ENCODE results near the gene PWP2. TPM values are rescaled to one million over a fixed set of nuclear protein-coding genes. Genes with fewer than 3 reads are reported as not detected.
A peak's percentile ranks its signal among the peaks of the same experiment; 100 is the strongest.
"Not testable (repeated sequence)": the region's sequence is repeated elsewhere in the genome, so short reads cannot be mapped to it uniquely, and the experiment has no call there.

PWP2 gene
- 26.0 TPM for total RNA-seq

DNA sequence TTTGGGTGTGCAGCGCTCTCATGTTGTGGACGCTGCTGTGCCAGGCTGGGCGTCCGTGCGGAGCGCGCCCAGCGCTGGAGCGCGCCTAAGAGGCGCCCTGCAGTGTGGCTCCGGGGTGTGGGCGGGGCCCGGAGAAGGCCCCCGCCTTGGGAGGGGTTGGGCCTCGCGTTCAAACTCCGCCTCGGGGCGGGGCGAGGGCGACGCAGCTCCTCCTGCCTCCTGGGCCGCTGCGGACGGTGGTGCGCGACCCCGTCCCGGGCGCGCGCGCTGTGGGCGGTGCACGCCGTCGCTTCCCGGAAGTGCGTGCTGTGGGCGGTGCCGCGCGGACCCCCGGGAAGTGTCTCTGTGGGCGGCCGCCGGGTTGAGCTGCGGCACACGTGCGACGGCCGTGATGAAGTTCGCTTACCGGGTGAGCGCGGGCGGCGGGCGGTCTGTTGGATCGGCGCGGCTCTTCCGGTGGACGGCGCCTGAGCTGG lies at the start of gene PWP2:
Gene PWP2 (plus strand): TSS at position 374 of the 476 bp plus-strand sequence. CDS start 18 bp downstream, at position 392.
- not testable (repeated sequence) for DNase-seq

DNA sequence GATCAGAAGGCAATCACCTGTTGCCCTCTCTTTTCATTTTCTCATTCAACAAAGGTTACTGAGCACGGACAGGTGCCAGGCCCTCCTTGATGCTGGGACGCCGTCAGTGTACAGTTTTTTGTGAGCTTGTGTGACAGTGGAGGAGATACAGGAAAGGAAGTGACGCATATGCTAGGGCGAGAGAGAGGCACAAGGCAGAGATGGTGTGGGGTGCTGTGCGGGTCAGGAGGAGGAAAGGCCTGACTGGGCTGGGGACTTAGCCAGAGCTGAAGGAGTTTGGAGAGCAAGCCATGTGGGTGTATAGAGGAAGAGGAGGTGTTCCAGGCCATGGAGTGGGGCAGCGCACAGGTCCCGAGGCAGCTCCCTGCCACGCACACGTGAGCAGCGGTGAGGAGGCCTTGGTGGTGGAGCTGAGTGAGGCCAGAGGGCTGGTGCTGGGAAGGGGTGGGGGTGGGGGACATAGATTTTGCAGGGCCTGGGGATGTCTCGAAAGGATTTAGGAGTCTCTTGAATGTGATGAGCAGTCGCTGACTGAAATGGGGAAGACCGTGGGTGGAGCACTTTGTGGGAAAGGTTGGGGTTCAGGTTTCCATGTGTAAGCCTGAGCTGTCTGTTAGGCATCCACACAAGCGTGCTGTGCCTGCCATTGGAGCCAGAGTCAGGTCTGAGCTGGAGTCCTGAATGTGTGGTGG lies 49.1 kb upstream of the PWP2 start:
- no peak for DNase-seq

DNA sequence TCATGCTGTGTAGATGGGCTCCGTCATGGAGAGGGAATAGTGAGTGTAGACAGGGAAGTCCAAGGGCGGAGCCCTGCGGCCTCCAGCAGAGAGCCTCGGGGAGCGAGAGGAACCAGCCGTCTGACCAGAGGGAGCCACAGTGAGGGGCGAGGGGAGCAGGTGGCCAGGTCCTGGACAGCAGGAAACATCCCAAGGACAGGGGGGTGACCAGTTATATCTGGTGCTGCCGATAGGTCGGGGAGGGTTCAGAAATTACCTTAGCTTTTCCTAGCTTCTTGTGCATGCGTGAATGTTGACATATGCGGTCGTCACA lies 48.6 kb upstream of the PWP2 start:
- DNase-seq = no peak

DNA sequence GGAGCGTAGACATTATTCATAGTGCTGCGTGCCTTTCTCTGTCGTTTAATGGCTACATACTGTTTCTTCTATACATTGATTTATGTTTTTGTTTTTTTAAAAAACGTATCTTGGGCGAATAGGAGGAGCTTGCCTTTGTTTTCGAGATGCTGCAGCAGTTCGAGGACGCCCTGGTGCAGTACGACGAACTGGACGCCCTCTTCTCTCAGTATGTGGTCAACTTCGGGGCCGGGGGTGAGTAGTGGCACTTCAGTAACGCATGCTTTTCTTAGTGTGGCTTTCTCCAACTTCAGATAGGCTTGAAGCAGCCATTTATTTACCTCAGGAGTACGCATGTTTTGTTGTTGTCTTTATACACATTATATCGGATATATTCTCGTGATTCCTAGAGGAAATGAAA lies 48.2 kb upstream of the PWP2 start:
- no peak for DNase-seq

DNA sequence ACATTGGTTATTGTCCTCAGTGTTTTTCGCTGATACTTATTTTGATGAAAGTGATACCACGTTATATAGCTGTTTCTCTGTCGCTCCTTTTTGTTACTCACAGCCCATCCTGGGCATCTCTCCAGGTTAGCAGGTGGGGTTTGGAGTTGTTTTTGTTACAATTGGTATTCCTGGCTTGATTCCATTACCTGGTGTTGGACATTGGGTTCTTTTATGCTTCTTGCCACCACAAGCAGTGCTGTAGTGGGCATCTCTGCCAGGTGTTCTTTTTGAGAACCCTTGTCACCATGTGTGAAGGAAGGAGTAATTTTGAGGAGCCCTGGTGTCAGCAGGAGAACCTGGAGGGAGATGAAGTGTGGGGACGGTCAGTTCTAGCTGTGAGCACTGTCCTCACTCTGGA lies 47.5 kb upstream of the PWP2 start:
- no peak for DNase-seq

DNA sequence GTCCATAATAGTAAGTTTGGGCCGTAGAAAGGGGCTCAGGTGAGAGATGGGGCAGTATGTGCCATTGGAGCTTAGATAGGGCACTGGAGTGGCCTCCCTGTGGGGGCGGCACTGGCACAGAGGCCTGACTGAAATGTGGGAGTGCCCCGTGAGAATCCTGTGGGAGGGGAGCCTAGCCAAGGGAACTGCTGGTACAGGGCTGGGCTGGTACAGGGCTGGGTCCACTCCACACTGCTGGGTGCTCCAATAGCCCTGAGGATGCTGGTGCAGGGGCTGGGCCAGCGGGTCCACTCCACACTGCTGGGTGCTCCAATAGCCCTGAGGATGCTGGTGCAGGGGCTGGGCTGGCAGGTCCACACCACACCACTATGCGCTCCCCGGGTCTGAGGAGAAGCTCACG lies 44.8 kb upstream of the PWP2 start:
- DNase-seq = no peak

DNA sequence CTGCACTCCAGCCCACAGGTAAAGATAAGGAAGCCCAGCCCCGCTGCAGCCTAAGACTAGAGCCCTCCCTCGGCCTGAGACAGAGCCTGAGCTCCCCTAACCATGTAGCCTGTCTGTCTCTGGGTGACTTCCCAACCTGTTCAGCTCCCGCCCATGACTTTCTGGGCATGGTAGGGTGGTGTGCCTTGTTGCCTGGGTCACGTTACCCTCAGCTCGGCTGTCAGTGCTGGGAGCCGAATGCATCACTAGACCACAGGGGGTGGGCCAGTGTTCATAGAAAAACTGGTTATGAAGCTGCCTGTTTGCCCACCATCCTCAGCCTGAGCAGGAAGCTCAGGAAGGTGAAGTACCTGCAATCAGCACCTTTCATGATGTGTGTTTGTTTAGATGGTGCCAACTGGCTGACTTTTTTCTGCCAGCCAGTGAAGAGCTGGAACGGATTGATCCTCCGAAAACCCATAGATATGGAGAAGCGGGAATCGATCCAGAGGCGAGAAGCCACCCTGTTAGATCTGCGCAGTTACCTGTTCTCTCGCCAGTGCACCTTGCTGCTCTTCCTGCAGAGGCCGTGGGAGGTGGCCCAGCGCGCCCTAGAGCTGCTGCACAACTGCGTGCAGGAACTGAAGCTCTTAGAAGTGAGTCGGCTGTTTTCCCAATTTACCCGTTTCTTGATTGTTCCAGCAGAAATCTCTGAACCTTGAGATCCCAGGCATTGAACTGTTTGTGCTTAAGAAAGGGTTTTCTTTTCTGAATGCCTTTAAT lies 43.9 kb upstream of the PWP2 start:
- DNase-seq = no peak

DNA sequence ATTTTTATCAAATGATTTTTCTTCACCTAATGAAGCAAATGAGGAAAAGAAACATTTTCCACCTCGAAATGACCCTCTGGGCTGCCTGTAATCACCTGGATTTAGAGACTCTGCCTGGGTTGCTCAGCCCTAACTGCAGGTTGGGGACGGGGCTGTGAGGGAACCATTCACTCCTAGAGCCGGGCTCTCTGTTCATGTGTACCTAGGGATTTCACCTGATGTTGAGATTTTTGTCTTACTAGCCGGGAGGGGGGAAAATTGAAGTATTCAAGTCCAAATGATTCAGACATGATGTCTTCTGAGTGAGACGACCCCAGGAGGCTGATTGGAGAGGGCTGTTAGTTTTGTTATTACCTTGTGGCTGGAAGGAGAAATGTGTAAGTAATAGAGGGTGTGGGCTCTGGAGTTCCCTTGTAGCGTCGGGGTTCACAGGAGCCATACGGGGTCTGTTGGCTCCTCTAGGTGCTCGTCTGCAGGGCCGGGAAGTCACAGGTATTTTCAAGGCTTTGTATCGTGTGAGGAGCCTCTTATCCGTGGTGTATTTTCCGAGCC lies 42.3 kb upstream of the PWP2 start:
- DNase-seq = no peak

DNA sequence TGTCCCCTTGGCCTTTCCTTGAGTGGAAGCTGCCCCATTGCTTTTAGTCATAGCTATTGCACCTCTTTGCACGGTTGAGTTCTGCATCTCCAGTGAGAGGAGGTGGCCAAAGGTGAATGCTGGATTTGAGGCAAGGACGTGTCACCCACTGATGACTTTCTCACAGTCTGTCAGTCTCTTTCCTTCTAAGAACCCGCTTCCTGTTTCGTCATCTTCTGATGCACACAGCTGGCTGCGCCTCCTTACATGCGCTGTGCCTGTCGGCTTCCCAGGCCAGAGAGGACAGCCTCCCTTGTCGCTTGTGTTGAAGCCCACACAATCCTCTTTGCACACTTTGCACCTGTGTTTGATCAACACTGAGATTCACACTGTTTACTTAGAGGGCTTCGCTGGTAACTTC lies 41.8 kb upstream of the PWP2 start:
- no peak for DNase-seq

DNA sequence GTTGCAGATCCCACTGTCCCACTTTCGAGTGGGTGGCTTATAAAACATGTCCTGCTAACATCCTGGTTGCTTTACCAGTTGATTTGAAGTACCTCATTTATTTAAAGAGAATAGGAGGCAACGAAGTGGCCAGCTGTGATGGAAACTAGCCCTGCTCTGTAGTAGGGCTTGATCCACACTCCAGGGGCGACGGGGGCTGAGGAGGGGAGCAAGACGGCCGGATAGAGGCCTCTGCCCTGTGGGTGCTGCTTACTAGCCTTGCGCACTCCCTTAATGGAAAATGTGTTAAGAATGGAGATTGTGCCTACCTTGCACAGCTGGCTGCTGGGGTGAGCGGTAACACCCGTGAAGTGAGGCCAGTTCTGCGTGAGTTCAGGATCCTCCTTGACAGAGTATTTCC lies 41.1 kb upstream of the PWP2 start:
- no peak for DNase-seq

DNA sequence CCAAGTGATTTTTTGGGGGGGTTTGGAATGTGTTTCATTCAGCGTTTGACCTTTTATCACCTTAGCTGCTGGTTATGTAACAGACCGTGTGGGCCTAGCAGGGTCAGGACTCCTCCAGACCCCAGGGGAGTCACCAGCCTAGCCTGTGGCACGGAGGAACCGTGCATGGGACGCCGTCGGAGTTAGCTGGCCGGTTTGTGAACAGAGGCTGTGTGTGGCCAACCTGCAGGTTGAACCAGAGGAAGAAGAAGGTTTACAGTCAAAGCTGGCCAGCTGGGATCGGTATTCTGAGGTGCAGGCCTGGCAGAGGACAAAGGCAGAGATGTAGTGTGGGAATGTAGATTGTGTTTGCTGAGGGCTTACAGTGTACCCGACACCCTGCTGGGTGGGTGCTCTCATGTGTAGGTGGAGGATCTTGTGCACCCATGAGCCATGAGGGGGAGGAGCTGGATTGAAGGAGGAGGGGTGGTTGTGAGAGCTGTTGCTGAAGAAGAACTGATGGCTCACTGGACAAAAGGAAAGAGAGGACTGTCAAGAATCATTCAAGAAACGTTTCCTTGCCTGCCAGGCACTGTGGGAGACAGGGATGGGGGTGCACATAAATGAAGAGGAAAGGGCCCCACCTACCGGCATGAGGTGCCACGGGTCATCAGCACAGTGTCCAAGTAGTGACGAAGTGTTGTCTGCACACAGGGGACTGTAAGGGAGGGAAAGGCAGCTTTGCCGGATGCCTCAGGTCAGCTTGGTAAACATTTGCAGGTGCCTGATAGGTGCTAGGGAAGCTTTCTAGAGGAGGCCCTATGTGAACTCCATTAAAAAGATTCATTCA lies 40.0 kb upstream of the PWP2 start:
- DNase-seq = no peak

DNA sequence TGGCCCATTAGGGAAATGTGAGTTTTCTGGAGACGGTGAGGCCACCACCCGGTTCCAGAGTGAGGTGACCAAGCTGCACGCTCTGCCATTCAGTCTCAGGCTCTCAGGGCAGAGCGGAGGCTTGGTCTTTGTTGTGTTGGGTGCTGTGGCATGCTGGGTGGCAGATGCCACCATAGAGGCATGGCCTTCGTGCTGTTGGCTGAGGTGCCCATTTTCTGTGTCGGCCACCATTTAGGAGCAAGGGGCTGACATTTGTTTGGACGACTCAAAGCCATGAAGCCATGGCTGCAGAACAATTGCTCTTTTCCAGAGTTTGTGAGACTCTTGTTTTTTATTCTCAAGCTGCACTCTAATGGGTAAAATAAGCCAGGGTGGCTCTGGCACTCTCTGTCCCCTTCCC lies 36.8 kb upstream of the PWP2 start:
- no peak for DNase-seq

DNA sequence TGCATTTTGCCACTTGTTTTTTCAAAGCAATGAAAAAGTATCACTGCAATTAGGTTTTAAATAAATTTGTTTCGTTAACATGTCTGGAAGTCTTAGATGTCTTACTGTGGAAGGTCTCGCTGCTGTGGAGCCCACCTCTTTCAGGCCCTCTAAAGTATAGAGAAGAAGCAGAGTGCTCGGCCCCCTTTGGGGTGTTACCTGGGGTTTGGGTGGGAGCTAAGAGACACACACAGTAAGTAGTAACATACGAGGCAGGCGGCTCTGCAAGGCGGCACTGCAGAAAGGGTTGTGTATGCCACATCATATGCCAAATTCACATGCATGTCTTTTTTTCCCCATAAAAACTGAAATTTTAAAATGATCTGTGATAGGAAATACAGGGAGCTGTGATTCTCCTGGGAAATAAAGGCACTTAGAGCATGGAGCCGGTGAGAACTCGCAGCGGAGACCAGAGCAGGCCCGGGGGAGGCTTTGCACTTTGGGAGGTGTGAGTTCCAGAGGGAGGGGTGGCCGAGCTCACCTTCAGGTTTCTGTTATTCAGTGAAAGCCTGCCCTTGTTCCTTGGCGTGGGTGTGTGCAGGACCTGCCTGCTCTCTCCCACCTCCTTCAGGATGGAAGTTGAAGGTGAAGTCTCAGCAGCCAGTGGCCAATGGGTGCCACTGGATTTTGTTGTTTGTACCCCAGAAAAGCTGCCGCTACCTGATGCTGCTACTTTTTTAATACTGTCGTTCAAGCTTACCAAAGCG lies 35.7 kb upstream of the PWP2 start:
- no peak for DNase-seq

DNA sequence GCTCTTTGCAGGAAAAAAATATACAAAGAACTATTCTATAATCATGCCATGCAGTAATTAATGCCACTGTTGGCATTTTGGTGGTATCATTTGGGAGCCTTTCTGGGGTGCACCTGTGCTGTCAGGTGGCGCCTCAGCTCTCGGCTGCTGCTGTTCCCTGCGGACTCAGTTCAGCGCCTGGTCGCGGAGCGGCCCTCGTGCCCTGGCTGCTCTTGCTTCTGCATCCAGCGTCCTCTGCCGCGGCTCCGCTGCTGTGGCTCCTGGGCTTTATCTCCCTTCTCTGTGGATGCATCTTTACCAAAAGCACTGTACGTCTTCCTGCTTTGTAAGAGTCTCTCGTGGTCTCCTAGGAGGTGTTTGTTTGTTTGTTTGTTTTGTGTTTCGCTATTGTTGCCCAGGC lies 35.1 kb upstream of the PWP2 start:
- no peak for DNase-seq

DNA sequence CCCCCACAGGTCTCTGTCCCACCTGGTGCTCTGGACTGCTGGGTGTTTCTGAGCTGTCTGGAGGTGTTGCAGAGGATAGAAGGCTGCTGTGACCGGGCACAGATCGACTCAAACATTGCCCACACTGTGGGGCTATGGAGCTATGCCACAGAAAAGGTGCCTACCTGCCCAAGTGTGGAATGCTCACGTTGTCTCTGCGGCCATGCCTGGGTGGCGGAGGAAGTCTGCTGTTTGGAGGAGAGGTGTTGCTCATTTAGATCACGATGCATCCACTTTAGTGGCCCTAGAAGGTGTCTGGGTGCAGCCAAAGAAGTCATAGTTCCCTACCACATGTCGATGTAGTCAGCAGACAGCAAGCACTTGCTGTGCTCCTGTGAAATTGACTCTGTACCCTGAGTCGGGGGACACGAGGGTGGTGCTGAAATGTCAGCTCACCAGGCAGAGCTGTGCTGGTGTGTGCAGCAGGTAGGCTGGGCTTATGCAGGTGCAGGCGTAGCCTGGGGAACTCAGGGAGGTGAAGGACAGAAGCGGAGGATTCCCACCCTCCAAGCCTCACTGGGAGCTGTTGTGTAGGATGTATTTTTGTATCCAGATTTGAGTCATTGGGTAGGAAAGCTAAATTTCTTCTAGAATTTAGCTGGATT lies 32.8 kb upstream of the PWP2 start:
- DNase-seq = no peak

DNA sequence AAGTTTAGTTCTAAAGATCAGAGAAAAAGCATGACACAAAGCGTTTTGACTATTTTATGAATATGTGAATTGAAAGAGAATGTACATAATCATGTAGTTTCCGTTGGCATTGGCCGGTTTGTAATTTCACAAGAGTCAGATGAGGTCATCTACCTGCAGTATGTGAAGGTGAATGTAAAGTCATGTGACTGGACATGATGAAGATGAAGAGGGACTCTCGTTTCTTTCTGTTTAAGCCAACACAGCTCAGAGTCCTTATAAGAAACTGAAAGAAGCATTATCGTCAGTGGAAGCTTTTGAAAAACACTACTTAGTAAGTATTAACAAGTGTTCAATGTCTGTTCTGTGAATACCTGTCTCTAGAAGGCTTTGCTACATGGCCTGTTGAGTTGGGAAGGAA lies 30.9 kb upstream of the PWP2 start:
- DNase-seq = no peak

DNA sequence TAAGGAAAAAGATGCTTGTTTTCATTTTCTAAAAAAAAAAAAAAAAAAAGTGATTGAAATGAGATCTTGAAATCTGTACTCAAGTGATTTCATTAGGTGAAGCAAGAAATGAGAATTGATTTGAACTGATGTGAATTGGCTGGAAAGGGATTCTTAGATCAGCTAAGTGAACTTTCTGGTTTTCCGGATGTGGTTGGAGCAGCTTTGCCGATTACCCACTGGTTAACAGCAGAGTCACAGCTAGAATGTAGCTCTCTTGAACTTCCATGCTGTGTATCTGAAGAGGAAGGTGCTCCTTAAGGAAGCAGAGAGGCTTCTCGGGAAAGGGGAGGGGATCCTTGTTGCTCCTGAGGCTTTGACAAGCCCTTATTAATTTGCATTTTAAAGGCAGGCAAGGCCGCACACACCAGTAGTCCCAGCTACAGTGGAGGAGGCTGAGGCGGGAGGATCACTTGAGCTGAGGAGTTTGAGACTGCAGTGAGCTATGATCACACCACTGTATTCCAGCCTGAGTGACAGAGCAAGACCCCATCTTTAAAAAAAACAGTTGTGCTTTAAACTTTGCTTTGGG lies 28.7 kb upstream of the PWP2 start:
- DNase-seq = no peak

DNA sequence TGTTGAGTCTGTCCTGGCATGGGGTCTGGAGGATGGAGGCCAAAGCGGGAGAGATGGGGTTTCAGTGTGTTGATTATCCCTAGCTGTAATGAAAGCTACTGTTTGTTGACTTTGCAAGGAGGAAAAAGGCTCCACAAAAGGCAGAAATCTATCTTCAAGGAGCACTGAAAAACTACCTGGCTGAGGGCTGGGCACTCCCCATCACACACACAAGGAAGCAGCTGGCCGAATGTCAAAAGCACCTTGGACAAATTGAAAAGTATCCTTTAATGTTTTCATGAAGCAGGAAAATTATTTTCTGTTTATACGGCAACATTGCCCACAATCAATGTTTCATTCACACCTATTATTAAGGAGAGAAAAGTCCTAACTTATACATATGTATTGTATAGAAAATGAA lies 27.8 kb upstream of the PWP2 start:
- DNase-seq = no peak

DNA sequence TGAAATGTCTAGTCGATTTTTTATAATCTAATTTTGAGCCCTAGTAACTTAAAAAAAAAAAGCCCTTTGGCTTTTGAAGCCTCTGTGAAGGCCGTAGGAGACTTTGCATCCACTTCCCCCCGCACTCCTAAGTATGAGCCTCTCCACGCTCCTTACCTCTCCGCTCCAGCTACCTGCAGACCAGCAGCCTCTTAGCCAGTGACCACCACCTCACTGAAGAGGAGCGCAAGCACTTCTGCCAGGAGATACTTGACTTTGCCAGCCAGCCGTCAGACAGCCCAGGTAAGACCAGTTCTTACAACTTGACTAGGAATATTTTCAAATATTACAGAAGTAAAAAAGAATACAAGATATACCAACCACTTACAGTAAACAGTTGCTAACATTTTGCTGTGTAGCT lies 27.4 kb upstream of the PWP2 start:
- no peak for DNase-seq

DNA sequence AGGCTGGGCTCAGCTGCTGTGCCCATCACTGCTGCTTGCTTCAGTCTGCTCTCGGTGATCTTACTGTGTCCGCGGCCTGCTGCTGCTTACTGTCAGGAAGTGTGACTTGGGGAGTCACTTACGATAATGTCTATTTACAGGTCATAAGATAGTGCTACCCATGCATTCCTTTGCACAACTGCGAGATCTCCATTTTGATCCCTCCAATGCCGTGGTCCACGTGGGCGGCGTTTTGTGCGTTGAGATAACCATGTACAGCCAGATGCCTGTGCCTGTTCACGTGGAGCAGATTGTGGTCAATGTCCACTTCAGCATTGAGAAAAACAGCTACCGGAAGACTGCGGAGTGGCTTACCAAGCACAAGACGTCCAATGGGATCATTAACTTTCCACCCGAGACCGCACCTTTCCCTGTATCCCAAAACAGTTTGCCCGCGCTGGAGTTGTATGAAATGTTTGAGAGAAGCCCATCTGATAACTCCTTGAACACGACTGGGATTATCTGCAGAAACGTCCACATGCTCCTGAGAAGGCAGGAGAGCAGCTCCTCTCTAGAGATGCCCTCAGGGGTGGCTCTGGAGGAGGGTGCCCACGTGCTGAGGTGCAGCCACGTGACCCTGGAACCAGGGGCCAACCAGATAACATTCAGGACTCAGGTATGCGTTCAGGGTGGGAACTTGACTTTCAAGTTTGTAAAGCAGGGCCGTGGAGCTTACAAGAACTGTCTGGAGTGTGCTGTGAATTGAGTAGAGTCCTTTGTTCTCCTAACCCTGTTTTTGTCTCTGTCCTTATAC lies 24.4 kb upstream of the PWP2 start:
- DNase-seq = peak; percentile 47

All from tongue (tissue), 2 donors.